ENCODE measurements around the gene CENPO.

The CENPO gene

DNA sequence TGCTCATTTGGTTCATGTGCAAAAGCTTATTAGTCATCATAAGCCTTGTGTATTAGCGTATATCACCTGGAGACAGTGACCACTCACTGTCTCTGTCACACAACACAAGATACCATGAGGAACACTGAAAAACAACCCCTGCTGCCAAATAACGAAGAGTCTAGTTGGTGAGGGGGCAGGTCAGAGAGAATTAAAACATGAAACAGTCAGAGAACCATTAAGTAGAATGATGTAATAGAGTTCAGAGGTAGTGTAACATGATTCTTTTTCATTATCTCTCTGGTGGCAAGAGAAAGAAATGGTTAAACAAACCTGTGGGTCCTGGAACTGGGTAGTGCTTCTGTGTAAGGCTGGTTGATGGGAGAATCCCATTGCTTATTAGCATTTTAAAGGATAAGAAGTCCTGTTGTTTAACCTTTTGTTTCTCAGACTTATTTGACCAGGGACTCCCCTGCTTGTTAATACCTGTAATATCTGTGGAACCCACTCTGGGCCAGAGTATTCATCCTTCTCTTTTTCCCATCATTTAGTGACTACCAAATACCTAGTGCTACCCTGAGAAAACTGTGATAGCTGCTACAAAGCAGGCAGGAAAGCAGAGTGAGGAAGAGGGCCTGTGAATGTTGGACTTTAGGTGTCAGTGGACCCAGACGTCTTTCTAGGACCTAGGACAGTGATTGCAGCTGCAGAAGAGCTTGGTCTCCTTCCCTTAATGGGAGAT is 38.1 kb upstream of the CENPO start:
- peak; percentile 39 for DNase-seq (ENCODE audit: low spot score)
- in situ Hi-C loops (cut with MboI; ENCODE audit: low pct_unique_long_range_greater_than_20kb, low sequenced_read_pairs, unreplicated experiment) = no loop called here
- TF ChIP-seq, protein P1, sequence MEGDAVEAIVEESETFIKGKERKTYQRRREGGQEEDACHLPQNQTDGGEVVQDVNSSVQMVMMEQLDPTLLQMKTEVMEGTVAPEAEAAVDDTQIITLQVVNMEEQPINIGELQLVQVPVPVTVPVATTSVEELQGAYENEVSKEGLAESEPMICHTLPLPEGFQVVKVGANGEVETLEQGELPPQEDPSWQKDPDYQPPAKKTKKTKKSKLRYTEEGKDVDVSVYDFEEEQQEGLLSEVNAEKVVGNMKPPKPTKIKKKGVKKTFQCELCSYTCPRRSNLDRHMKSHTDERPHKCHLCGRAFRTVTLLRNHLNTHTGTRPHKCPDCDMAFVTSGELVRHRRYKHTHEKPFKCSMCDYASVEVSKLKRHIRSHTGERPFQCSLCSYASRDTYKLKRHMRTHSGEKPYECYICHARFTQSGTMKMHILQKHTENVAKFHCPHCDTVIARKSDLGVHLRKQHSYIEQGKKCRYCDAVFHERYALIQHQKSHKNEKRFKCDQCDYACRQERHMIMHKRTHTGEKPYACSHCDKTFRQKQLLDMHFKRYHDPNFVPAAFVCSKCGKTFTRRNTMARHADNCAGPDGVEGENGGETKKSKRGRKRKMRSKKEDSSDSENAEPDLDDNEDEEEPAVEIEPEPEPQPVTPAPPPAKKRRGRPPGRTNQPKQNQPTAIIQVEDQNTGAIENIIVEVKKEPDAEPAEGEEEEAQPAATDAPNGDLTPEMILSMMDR (IDR thresholded peaks at IDR 0.05; ENCODE audit: extremely low read depth, insufficient read depth, missing control alignments) = no peak

DNA sequence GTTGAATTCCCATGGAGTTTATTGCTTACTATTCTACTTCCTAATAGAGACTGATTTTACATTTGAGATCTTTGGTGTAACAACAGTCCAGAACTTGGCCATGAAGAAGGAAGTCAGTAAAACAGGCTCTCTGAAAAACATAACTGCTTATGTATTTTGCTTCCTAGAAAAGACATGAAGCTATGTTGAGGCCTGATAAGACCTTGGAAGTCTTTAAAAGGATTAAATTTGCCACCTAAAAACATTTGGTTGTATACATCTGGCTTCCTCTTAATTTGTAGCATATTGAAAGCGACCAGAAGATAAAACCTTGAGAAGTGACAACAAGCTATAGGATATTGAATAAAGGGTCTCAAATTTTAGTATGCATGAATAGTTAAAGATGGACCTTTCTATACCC is 36.4 kb upstream of the CENPO start:
- in situ Hi-C loops (cut with MboI; ENCODE audit: low pct_unique_long_range_greater_than_20kb, low sequenced_read_pairs, unreplicated experiment) = no loop called here
- DNase-seq (ENCODE audit: low spot score) = no peak
- TF ChIP-seq, protein P1 (IDR thresholded peaks at IDR 0.05; ENCODE audit: extremely low read depth, insufficient read depth, missing control alignments) = no peak

DNA sequence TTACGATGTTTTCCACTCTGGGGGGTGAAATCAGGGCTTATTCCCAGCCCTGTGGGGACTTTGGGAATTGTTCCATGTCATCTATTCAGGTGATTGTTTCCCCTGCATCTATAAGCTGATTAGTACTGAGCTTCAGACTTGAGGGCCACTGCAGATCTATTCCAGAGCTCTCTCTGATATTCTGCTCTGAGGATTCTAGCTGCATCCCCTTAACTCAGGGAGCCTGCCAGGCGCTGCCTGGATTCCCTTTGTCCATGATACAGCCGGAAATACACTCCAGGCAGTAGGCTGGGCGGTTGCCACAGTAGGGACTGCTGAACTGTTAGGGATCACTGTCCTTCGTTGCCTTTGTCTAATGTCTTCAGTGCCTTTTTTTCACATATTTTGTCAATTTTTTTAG is 31.4 kb upstream of the CENPO start:
- no peak for DNase-seq (ENCODE audit: low spot score)
- in situ Hi-C loops (cut with MboI; ENCODE audit: low pct_unique_long_range_greater_than_20kb, low sequenced_read_pairs, unreplicated experiment) = no loop called here
- TF ChIP-seq, protein P1 (IDR thresholded peaks at IDR 0.05; ENCODE audit: extremely low read depth, insufficient read depth, missing control alignments) = no peak

DNA sequence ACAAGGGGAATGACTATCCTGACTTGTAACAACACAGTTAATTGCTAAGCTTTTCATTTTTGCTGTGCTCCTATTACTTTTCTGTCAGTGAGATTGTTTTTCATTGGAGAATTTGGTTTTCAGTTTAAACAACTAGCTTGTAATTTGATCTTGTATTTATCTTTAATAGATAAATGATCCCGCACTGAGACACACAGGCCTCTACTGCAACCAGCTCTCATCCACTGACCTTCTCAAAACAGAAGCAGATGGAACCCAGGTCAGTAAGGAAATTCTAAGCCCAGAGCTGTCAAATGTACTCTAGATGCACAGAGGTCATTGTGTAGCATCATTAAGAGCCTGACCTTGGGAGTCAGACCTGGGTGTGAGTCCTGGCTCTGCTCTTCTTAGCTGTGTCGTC is 30.7 kb upstream of the CENPO start:
- DNase-seq (ENCODE audit: low spot score) = no peak
- TF ChIP-seq, protein P1 (IDR thresholded peaks at IDR 0.05; ENCODE audit: extremely low read depth, insufficient read depth, missing control alignments) = no peak
- in situ Hi-C loops (cut with MboI; ENCODE audit: low pct_unique_long_range_greater_than_20kb, low sequenced_read_pairs, unreplicated experiment) = no loop called here

DNA sequence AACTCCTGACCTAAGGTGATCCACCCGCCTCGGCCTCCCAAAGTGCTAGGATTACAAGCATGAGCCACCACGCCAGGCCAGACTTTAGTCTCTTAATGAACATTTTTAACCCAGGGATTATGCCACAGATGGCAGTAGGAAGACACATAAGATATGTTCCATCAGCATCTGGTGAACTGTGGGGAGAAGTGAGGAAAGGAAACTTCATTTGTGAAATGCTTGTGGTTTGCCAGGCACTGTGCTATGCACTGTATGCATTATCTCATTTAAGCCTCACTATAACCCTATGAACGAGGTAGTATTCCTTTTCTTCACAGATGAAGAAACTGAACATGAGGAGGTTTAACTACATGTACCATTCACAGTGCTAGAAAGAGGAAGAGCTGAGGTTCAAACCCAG is 29.4 kb upstream of the CENPO start:
- TF ChIP-seq, protein P1 (IDR thresholded peaks at IDR 0.05; ENCODE audit: extremely low read depth, insufficient read depth, missing control alignments) = no peak
- in situ Hi-C loops (cut with MboI; ENCODE audit: low pct_unique_long_range_greater_than_20kb, low sequenced_read_pairs, unreplicated experiment) = no loop called here

DNA sequence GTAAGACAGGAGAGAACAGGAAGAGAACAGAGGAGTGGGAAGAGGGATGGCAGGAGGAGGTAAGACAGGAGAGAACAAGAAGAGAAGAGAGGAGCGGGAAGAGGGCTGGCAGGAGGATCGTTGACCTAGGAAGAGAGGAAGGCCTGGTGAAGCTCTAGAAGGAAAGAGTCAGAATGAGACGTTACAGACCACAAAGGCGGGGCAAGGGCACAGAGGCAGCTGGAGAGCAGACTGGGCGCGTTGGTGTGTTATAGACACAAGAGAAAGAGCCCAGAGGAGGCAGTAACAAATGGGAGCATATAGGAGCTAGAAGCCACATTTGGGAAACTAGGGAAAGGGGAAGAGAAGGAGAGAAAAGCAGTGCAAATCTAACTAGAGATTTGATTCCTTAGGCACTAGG is 26.6 kb upstream of the CENPO start:
- TF ChIP-seq, protein P1 (IDR thresholded peaks at IDR 0.05; ENCODE audit: extremely low read depth, insufficient read depth, missing control alignments) = no peak
- DNase-seq (ENCODE audit: low spot score) = no peak
- in situ Hi-C loops (cut with MboI; ENCODE audit: low pct_unique_long_range_greater_than_20kb, low sequenced_read_pairs, unreplicated experiment) = no loop called here

More for the DNA sequence above, 29.4 kb upstream of the CENPO start:
- DNase-seq (ENCODE audit: low spot score) = no peak
